ENCODE data around the gene RNF115. TPM values are rescaled to one million over a fixed set of nuclear protein-coding genes. Genes with fewer than 3 reads are reported as not detected.

The RNF115 gene
- total RNA-seq, 4 donors from 2014 or later: 23.7 to 24.9 (median 23.8) TPM

DNA sequence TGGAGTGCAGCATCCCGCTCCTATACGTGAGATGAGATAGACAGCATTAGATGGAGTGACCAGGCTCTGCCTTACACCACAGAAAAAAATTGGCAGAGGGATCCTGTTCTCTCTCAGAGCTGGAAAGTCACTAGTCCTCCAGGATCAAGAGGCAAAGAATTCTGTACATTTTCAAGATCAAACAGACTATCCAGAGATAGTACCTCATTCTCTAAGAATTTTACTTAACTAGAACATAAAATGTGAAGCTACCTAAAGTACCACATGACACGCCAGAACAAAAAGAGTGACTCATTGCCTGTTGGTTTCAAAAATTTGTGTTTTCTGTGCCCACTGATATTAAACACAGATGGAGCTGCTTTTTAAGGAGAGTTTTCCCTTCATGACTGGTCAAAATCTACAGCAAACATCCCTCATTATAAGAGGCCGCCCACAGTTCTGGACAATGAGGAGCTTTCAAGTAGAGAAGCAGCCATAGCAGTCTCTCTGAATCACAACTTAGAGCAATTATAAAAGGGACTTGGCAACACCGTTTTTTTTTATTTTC lies 72.3 kb downstream of the RNF115 start:
- peak overlapping the region in 3 of 4 donors; percentile 36 to 91 (median 60) for H3K27ac ChIP-seq
- peak in 1 of 2 donors; percentile 7 for DNase-seq (ENCODE audit: low spot score in 2 of 2)
- no peak overlapping the region for H3K4me3 ChIP-seq
- no peaks in the 10 kb centered on the region for H3K27me3 ChIP-seq
- peaks cover 0 to 22% (median 0%) of the 10 kb centered on the region in 4 donors for H3K4me1 ChIP-seq
- 57 to 66% methylated on average over 5 of the region's 5 CpGs for WGBS, 2 donors
- H3K9me3 ChIP-seq: no peaks in the 10 kb centered on the region
- no peak for TF ChIP-seq POLR2A (IDR thresholded peaks at IDR 0.05)
- TF ChIP-seq, protein P1, sequence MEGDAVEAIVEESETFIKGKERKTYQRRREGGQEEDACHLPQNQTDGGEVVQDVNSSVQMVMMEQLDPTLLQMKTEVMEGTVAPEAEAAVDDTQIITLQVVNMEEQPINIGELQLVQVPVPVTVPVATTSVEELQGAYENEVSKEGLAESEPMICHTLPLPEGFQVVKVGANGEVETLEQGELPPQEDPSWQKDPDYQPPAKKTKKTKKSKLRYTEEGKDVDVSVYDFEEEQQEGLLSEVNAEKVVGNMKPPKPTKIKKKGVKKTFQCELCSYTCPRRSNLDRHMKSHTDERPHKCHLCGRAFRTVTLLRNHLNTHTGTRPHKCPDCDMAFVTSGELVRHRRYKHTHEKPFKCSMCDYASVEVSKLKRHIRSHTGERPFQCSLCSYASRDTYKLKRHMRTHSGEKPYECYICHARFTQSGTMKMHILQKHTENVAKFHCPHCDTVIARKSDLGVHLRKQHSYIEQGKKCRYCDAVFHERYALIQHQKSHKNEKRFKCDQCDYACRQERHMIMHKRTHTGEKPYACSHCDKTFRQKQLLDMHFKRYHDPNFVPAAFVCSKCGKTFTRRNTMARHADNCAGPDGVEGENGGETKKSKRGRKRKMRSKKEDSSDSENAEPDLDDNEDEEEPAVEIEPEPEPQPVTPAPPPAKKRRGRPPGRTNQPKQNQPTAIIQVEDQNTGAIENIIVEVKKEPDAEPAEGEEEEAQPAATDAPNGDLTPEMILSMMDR (IDR thresholded peaks at IDR 0.05): no peak
- no peak for TF ChIP-seq EP300 (IDR thresholded peaks at IDR 0.05)
- peaks cover 0 to 71% (median 3%) of the 10 kb centered on the region in 3 donors for H3K36me3 ChIP-seq

- no peaks in the 10 kb centered on the region for H3K9me3 ChIP-seq
- peaks cover 0 to 22% (median 0%) of the 10 kb centered on the region in 4 donors for H3K4me1 ChIP-seq
- H3K27ac ChIP-seq: no peak overlapping the region
- WGBS, 2 donors: 72 to 76% methylated on average over 5 of the region's 5 CpGs
- H3K27me3 ChIP-seq: no peaks in the 10 kb centered on the region
- H3K36me3 ChIP-seq: peaks cover 0 to 75% (median 3%) of the 10 kb centered on the region in 3 donors
- no peak for DNase-seq (ENCODE audit: low spot score in 2 of 2)
- TF ChIP-seq POLR2A (IDR thresholded peaks at IDR 0.05) (no peak), EP300 (IDR thresholded peaks at IDR 0.05) (no peak)
- TF ChIP-seq, protein P1 (IDR thresholded peaks at IDR 0.05): no peak
- no peak overlapping the region for H3K4me3 ChIP-seq
These were observed 73.5 kb downstream of the RNF115 start for GRCh38 chr1:145750426-145750825.

DNA sequence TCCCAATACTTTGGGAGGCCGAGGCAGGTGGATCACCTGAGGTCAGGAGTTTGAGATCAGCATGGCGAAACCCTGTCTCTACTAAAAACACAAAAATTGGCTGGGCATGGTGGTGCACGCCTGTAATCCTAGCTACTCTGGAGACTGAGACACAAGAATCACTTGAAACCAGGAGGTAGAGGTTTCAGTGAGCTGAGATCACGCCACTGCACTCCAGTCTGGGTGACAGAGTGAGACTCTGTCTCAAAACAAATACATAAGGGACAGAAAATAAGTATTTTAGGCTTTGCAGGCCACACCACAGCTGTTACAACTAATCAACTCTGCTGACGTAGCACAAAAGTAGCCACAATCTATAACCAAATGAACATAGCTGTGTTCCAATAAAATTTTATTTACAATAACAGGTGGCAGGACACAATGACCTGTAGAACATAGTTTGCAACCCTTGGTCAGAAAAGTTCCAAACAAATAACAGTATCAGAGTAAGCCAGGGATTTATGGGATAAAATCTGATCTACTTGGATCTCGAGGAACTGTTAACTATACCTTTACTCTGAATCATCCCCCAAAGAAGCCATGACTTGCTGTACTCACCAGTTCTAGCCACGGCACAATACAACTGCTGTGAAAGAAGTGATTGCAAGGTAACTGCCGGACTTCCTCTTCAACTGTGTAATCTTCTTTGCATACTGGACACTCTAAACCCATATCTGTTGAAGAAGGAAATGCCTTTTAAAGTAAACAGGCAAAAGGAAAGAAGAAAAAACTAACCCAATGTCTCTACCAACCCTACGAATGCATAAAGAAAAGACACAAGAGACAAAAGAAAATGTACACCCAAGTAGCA lies 76.3 kb downstream of the RNF115 start:
- WGBS, 2 donors: 93% methylated on average over 9 of the region's 9 CpGs
- Histone ChIP-seq H3K9me3 (no peaks in the 10 kb centered on the region), H3K4me3 (no peak overlapping the region), H3K27ac (no peak overlapping the region), H3K27me3 (no peaks in the 10 kb centered on the region), H3K36me3 (peaks cover 0 to 89% (median 3%) of the 10 kb centered on the region in 3 donors), H3K4me1 (peaks cover 0 to 16% (median 0%) of the 10 kb centered on the region in 4 donors)
- TF ChIP-seq EP300 (IDR thresholded peaks at IDR 0.05) (no peak), POLR2A (IDR thresholded peaks at IDR 0.05) (no peak)
- TF ChIP-seq, protein P1 (IDR thresholded peaks at IDR 0.05): no peak
- no peak for DNase-seq (ENCODE audit: low spot score in 2 of 2)

GRCh38 chr1:145740269-145740668 lies 83.6 kb downstream of the RNF115 start:
- TF ChIP-seq POLR2A (IDR thresholded peaks at IDR 0.05) (no peak), EP300 (IDR thresholded peaks at IDR 0.05) (no peak)
- TF ChIP-seq, protein P1 (IDR thresholded peaks at IDR 0.05): no peak
- no peaks in the 10 kb centered on the region for H3K9me3 ChIP-seq
- no peaks in the 10 kb centered on the region for H3K4me1 ChIP-seq
- no peaks in the 10 kb centered on the region for H3K27me3 ChIP-seq
- H3K36me3 ChIP-seq: peaks cover 0 to 45% (median 0%) of the 10 kb centered on the region in 3 donors
- no peak overlapping the region for H3K4me3 ChIP-seq
- no peak for DNase-seq (ENCODE audit: low spot score in 2 of 2)
- no peak overlapping the region for H3K27ac ChIP-seq
- 89 to 96% methylated on average over 4 of the region's 4 CpGs for WGBS, 2 donors

- TF ChIP-seq POLR2A (IDR thresholded peaks at IDR 0.05): no peak
- no peak for TF ChIP-seq EP300 (IDR thresholded peaks at IDR 0.05)
- TF ChIP-seq, protein P1 (IDR thresholded peaks at IDR 0.05): no peak
- Histone ChIP-seq H3K9me3 (no peaks in the 10 kb centered on the region), H3K27me3 (no peaks in the 10 kb centered on the region), H3K27ac (no peak overlapping the region), H3K4me3 (no peak overlapping the region), H3K4me1 (no peaks in the 10 kb centered on the region), H3K36me3 (peaks cover 0 to 6% (median 0%) of the 10 kb centered on the region in 3 donors)
- DNase-seq (ENCODE audit: low spot score in 2 of 2): no peak
- WGBS, 2 donors: 100% methylated on average over 1 of the region's 1 CpG
These were observed 87.7 kb downstream of the RNF115 start for GRCh38 chr1:145736191-145736590.

Measured in tibial nerve (tissue), 4 donors.